ENCODE results near the gene OGDH. TPM values are rescaled to one million over a fixed set of nuclear protein-coding genes. Genes with fewer than 3 reads are reported as not detected.

Gene OGDH
- total and polyA plus RNA-seq, 10 of the 15 experiments (the other 5 are each of a cell fraction or from before 2014, with no cell fraction given): 4.1 to 103 (median 48.4) TPM

GRCh38 chr7:44559485-44559884, 46.9 kb upstream of the OGDH start:
- Histone ChIP-seq H3K9ac (ENCODE audit: control insufficient read depth, insufficient read depth, low read length) (no peak overlapping the region), H3K4me2 (ENCODE audit: control insufficient read depth, insufficient read depth) (no peak overlapping the region), H3K27me3 (replicated peaks in 1 of 2; ENCODE audit: control insufficient read depth in 2 of 2, insufficient read depth in 2 of 2, low read length in 1 of 2) (no peaks in the 10 kb centered on the region), H3K4me1 (ENCODE audit: control insufficient read depth, insufficient read depth, low read length) (no peaks in the 10 kb centered on the region), H3K4me3 (no peak overlapping the region), H4K20me1 (ENCODE audit: control insufficient read depth, insufficient read depth) (peaks cover 2% of the 10 kb centered on the region; the same call in 1 of the 2 replicates), H3K27ac (ENCODE audit: control insufficient read depth, insufficient read depth) (no peak overlapping the region), H2AFZ (ENCODE audit: control insufficient read depth, low read depth, low read length) (no peak overlapping the region), H3K36me3 (ENCODE audit: control insufficient read depth in 2 of 2, insufficient read depth in 2 of 2, low read length in 1 of 2) (peaks cover 2 to 5% of the 10 kb centered on the region in 2 experiments; a peak in 3 of 4 replicates), H3K79me2 (ENCODE audit: control insufficient read depth, insufficient read depth, low read length) (no peaks in the 10 kb centered on the region), H3K9me3 (replicated peaks; ENCODE audit: control insufficient read depth, insufficient read depth, low read length) (no peaks in the 10 kb centered on the region)
- DNase-seq (ENCODE audit: low read depth, low spot score) (no peak), FAIRE-seq (no peak), ATAC-seq (no peak)
- intact Hi-C loops (cut with micrococcal nuclease; ENCODE audit: unreplicated experiment) (no loop called here), in situ Hi-C loops (cut with MboI) (no loop called here)
- SMC1A ChIA-PET (ENCODE audit: uncharacterized antibody, unreplicated experiment): no interaction called here
- TF ChIP-seq ATF3 (IDR thresholded peaks at IDR 0.05; ENCODE audit: borderline replicate concordance, extremely low read depth, low read depth, low read length): no peak
- no peak for TF ChIP-seq ZBTB11 (CRISPR knock-in tag; IDR thresholded peaks at IDR 0.05)
- no peak for TF ChIP-seq FOXK2 (IDR thresholded peaks at IDR 0.05)
- no peak for TF ChIP-seq ESRRA (IDR thresholded peaks at IDR 0.05; ENCODE audit: low read length)
- TF ChIP-seq RB1 (IDR thresholded peaks at IDR 0.05; ENCODE audit: borderline replicate concordance): no peak
- TF ChIP-seq POU2F2 (IDR thresholded peaks at IDR 0.05; ENCODE audit: borderline replicate concordance, low read depth, low read length): no peak
- no peak for TF ChIP-seq PML (IDR thresholded peaks at IDR 0.05; ENCODE audit: low read length)
- no peak for TF ChIP-seq PBX3 (IDR thresholded peaks at IDR 0.05; ENCODE audit: insufficient replicate concordance, low read depth, low read length)
- TF ChIP-seq, protein P1, sequence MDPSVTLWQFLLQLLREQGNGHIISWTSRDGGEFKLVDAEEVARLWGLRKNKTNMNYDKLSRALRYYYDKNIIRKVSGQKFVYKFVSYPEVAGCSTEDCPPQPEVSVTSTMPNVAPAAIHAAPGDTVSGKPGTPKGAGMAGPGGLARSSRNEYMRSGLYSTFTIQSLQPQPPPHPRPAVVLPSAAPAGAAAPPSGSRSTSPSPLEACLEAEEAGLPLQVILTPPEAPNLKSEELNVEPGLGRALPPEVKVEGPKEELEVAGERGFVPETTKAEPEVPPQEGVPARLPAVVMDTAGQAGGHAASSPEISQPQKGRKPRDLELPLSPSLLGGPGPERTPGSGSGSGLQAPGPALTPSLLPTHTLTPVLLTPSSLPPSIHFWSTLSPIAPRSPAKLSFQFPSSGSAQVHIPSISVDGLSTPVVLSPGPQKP (IDR thresholded peaks at IDR 0.05; ENCODE audit: low read depth, low read length): no peak
- TF ChIP-seq SUPT20H (IDR thresholded peaks at IDR 0.05; ENCODE audit: borderline replicate concordance, control insufficient read depth, low read depth, low read length): no peak
- TF ChIP-seq CBX3 (IDR thresholded peaks at IDR 0.05; ENCODE audit: borderline replicate concordance, low read depth): no peak
- TF ChIP-seq ZNF207 (IDR thresholded peaks at IDR 0.05; ENCODE audit: borderline replicate concordance): no peak
- no peak for TF ChIP-seq ZNF274 (IDR thresholded peaks at IDR 0.05; ENCODE audit: insufficient read depth, insufficient read length)
- TF ChIP-seq ASH2L (IDR thresholded peaks at IDR 0.05; ENCODE audit: borderline replicate concordance, low read depth): no peak
- RAD21 ChIA-PET (ENCODE audit: unreplicated experiment): interaction anchor here (0.6 kb wide), 1 partner anchor 128 kb away, joined by 4 read pairs; no protein-coding TSS in a partner anchor
- 77% methylated on average over 4 of the region's 4 CpGs for WGBS (ENCODE audit: insufficient coverage, insufficient replicate concordance, low lambda C conversion rate, missing lambda C conversion rate)
- no TSS peak for BruUV-seq (replicated peaks)
- POLR2A ChIA-PET: no interaction called here
- CTCF ChIA-PET: interaction anchor here (1.6 kb wide), 1 partner anchor 318 kb away, joined by 4 read pairs; no protein-coding TSS in a partner anchor
